Fibroblast of lung (primary cell): ENCODE data around the gene POMC. TPM values are rescaled to one million over a fixed set of nuclear protein-coding genes. Genes with fewer than 3 reads are reported as not detected.

Experiments
- DNase-seq, 2 donors: peaks; one replicate each; pipeline versions ENCODE4 v3.0.0 to v3.0.0-alpha.2; 2010; ENCODE audit warnings: low read depth in 2 of 2
- H2AFZ ChIP-seq: 2 replicates; pipeline ENCODE4 v1.5.1; 2012; ENCODE audit warnings: low read length, control low read depth, inconsistent platforms
- H3K27ac ChIP-seq: 2 replicates; pipeline ENCODE4 v1.5.1; 2011; ENCODE audit warnings: low read length, control low read depth; ENCODE audit not compliant: insufficient read depth
- H3K27me3 ChIP-seq: 2 replicates; pipeline ENCODE4 v1.5.1; 2011; ENCODE audit warnings: mild to moderate bottlenecking, low read length; ENCODE audit not compliant: control insufficient read depth, insufficient read depth
- H3K36me3 ChIP-seq: 2 replicates; pipeline ENCODE4 v1.5.1; 2011; ENCODE audit warnings: low read length; ENCODE audit not compliant: control insufficient read depth, insufficient read depth
- H3K4me1 ChIP-seq: 2 replicates; pipeline ENCODE4 v1.5.1; 2011; ENCODE audit warnings: low read length; ENCODE audit not compliant: control insufficient read depth, insufficient read depth; ENCODE audit errors: extremely low read depth
- H3K4me2 ChIP-seq: 2 replicates; pipeline ENCODE4 v1.5.1; 2011; ENCODE audit warnings: low read length, control low read depth; ENCODE audit not compliant: insufficient read depth; ENCODE audit errors: extremely low read depth
- H3K4me3 ChIP-seq, 4 experiments: fragments of 200-600 bp in 1 of 4; sonication (generic) in 1 of 4; replicated peaks in 1 of 4; 2 replicates each; pipeline ENCODE4 v1.5.1; 2011 to 2016; ENCODE audit warnings: low read length in 4 of 4, low read depth in 3 of 4, mild to moderate bottlenecking in 3 of 4, control low read depth in 2 of 4, inconsistent platforms in 1 of 4, mixed read lengths in 1 of 4; ENCODE audit not compliant: insufficient read depth in 1 of 4; ENCODE audit errors: control extremely low read depth in 1 of 4
- H3K79me2 ChIP-seq: 2 replicates; pipeline ENCODE4 v1.5.1; 2012; ENCODE audit warnings: mild to moderate bottlenecking, low read length, inconsistent platforms; ENCODE audit not compliant: control insufficient read depth, insufficient read depth
- H3K9ac ChIP-seq: 2 replicates; pipeline ENCODE4 v1.5.1; 2011; ENCODE audit warnings: mild to moderate bottlenecking, low read length, control low read depth; ENCODE audit not compliant: insufficient read depth
- H3K9me3 ChIP-seq: 2 replicates; pipeline ENCODE4 v1.5.1; 2012; ENCODE audit warnings: low read depth, low read length; ENCODE audit not compliant: control insufficient read depth, insufficient read depth
- H4K20me1 ChIP-seq: 2 replicates; pipeline ENCODE4 v1.5.1; 2011; ENCODE audit warnings: low read length; ENCODE audit not compliant: control insufficient read depth, insufficient read depth; ENCODE audit errors: extremely low read depth
- CTCF ChIP-seq, 2 donors: IDR thresholded peaks in 1 of 2; conservative IDR thresholded peaks in 1 of 2; 1 replicate in 1 of 2; 2 replicates in 1 of 2; pipeline ENCODE4 v1.5.1; 2011 to 2012; ENCODE audit warnings: low read length in 2 of 2, control low read depth in 1 of 2, inconsistent platforms in 1 of 2, low read depth in 1 of 2, mild to moderate bottlenecking in 1 of 2
- EZH2 ChIP-seq: IDR thresholded peaks from 2 replicates; pipeline ENCODE4 v1.5.1; 2012; ENCODE audit warnings: low read length, control low read depth, mild to moderate bottlenecking; ENCODE audit errors: missing control alignments
- polyA plus RNA-seq, 2 donors: library from polyadenylated mRNA; depleted of rRNA in 1 of 2; stranded (reverse) in 1 of 2; unstranded in 1 of 2; fragments of >200 nt; gene quantifications; 2 replicates each; pipeline ENCODE4 v1.2.1, GENCODE V29; 2011 to 2012; ENCODE audit warnings: missing spikeins in 1 of 2
- total RNA-seq: library from RNA; depleted of rRNA; stranded (reverse); fragments of >200 nt; gene quantifications from 2 replicates; pipeline ENCODE4 v1.2.1, GENCODE V29; 2014

POMC gene
- total and polyA plus RNA-seq, 2 donors (not counting 1 experiment from before 2014, with no cell fraction given): 0.66 TPM; not detected in 1

DNA sequence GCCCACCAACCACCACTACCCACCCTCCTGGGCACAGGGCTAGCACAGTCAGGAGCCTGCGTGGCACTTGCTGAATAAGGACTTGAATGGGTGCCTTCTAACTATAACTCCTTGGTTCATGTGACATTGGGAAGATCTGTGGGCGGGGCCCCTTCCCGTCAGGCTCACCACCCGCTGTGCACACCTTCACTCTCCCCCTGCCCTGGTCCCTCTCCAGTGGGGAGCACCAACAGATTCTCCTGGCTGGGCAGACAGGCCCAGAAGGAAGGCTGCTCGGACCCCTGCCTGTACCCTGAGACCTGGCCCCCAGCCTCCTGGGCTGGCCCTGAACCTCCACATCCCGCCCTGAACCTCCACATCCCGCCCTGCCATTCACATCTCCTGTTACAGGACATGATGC, 33.4 kb upstream of the POMC start:
- H3K4me3 ChIP-seq: no peak overlapping the region
- TF ChIP-seq CTCF (conservative IDR thresholded peaks at IDR 0.05 in 1 of 2, IDR thresholded peaks at IDR 0.05 in 1 of 2; ENCODE audit: low read depth in 1 of 2, low read length in 2 of 2): no peak
- no peak for TF ChIP-seq EZH2
- H3K36me3 ChIP-seq: no peaks in the 10 kb centered on the region
- DNase-seq: no peak
- no peaks in the 10 kb centered on the region for H3K27me3 ChIP-seq
- H4K20me1 ChIP-seq: no peaks in the 10 kb centered on the region
- H3K27ac ChIP-seq: no peak overlapping the region
- H2AFZ ChIP-seq: no peak overlapping the region
- H3K4me2 ChIP-seq: no peak overlapping the region
- no peaks in the 10 kb centered on the region for H3K4me1 ChIP-seq
- no peak overlapping the region for H3K9ac ChIP-seq
- H3K79me2 ChIP-seq: no peaks in the 10 kb centered on the region
- no peaks in the 10 kb centered on the region for H3K9me3 ChIP-seq

- TF ChIP-seq CTCF (conservative IDR thresholded peaks at IDR 0.05 in 1 of 2, IDR thresholded peaks at IDR 0.05 in 1 of 2; ENCODE audit: low read depth in 1 of 2, low read length in 2 of 2) (peak; percentile 8 to 29), EZH2 (no peak)
- H3K79me2 ChIP-seq: no peaks in the 10 kb centered on the region
- no peak for DNase-seq
- H3K9ac ChIP-seq: no peak overlapping the region
- H4K20me1 ChIP-seq: no peaks in the 10 kb centered on the region
- no peaks in the 10 kb centered on the region for H3K9me3 ChIP-seq
- H3K4me2 ChIP-seq: no peak overlapping the region
- no peak overlapping the region for H3K27ac ChIP-seq
- H3K4me3 ChIP-seq: no peak overlapping the region
- no peaks in the 10 kb centered on the region for H3K4me1 ChIP-seq
- H3K36me3 ChIP-seq: no peaks in the 10 kb centered on the region
- no peaks in the 10 kb centered on the region for H3K27me3 ChIP-seq
- H2AFZ ChIP-seq: no peak overlapping the region
Observed at GRCh38 chr2:25201265-25201664, 32.9 kb upstream of the POMC start.

DNA sequence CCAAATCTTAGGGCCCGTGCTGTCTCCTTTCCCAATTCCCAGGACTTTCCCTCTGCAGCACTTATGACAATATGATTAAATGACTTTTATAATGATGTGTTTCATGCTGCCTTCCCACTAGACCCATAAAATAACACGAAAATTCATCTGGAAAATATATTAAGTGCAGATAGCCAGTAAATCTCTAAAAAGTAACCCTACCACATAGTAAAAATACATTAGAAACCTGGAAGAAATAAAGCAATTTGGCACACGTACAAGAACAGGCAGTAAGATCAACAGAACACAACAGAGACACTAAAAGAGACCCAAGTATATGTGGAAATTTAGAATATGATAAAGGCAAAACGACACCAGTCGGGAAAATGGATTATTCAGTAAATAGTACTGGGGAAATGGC, 30.2 kb upstream of the POMC start:
- H3K36me3 ChIP-seq: no peaks in the 10 kb centered on the region
- H3K9ac ChIP-seq: no peak overlapping the region
- TF ChIP-seq CTCF (conservative IDR thresholded peaks at IDR 0.05 in 1 of 2, IDR thresholded peaks at IDR 0.05 in 1 of 2; ENCODE audit: low read depth in 1 of 2, low read length in 2 of 2) (no peak), EZH2 (no peak)
- no peaks in the 10 kb centered on the region for H3K79me2 ChIP-seq
- no peak overlapping the region for H3K4me2 ChIP-seq
- no peaks in the 10 kb centered on the region for H3K4me1 ChIP-seq
- DNase-seq: no peak
- no peak overlapping the region for H3K4me3 ChIP-seq
- no peak overlapping the region for H2AFZ ChIP-seq
- H3K9me3 ChIP-seq: no peaks in the 10 kb centered on the region
- H3K27me3 ChIP-seq: no peaks in the 10 kb centered on the region
- H4K20me1 ChIP-seq: no peaks in the 10 kb centered on the region
- no peak overlapping the region for H3K27ac ChIP-seq
